OCI-LY3 (cell line): Measurements from ENCODE around the gene SPECC1L.

ENCODE experiments used
- H2AFZ ChIP-seq: fragments of 200-600, 300-600 bp; shearing (Covaris generic); 2 replicates; pipeline ENCODE4 v1.6.0; 2014; ENCODE audit warnings: antibody characterized with exemption, low read depth, low read length
- H3K27ac ChIP-seq: fragments of 200-600, 300-600 bp; sonication (generic); 2 replicates; pipeline ENCODE4 v1.5.1; 2014; ENCODE audit warnings: mild to moderate bottlenecking, low read length, moderate library complexity, mixed read lengths
- H3K27me3 ChIP-seq: fragments of 200-600, 300-600 bp; sonication (generic); 2 replicates; pipeline ENCODE4 v1.6.1; 2014; ENCODE audit warnings: low read depth, low read length, mixed read lengths
- H3K36me3 ChIP-seq: fragments of 200-600, 300-600 bp; sonication (generic); replicated peaks from 2 replicates; pipeline ENCODE3; 2014; ENCODE audit warnings: low read depth, low read length, mixed read lengths
- H3K4me1 ChIP-seq: fragments of 300-600, 200-600 bp; sonication (generic); 2 replicates; pipeline ENCODE4 v1.6.1; 2014; ENCODE audit warnings: low read length, mixed read lengths
- H3K4me2 ChIP-seq: fragments of 200-600, 300-600 bp; sonication (generic); 2 replicates; pipeline ENCODE4 v1.6.1; 2014; ENCODE audit warnings: low read length, mixed read lengths
- H3K4me3 ChIP-seq: fragments of 300-600, 200-600 bp; sonication (generic); 2 replicates; pipeline ENCODE4 v1.5.1; 2014; ENCODE audit warnings: antibody characterized with exemption, mild to moderate bottlenecking, low read length, moderate library complexity
- H3K79me2 ChIP-seq: fragments of 300-600, 200-600 bp; shearing (Covaris generic); 2 replicates; pipeline ENCODE4 v1.6.1; 2014; ENCODE audit warnings: mild to moderate bottlenecking, low read length, mixed read lengths
- H3K9ac ChIP-seq: fragments of 300-600, 200-600 bp; shearing (Covaris generic); 2 replicates; pipeline ENCODE4 v1.6.0; 2014; ENCODE audit warnings: mild to moderate bottlenecking, low read length, moderate library complexity
- H3K9me3 ChIP-seq: fragments of 200-600, 300-600 bp; shearing (Covaris generic); 2 replicates; pipeline ENCODE4 v1.6.1; 2014; ENCODE audit warnings: low read length, mixed read lengths; ENCODE audit not compliant: insufficient read depth
- H4K20me1 ChIP-seq: fragments of 200-600, 300-600 bp; sonication (generic); 2 replicates; pipeline ENCODE4 v1.6.1; 2016; ENCODE audit warnings: low read length, mixed read lengths; ENCODE audit not compliant: insufficient read depth
- CTCF ChIP-seq: fragments of 200-600, 300-600 bp; sonication (generic); IDR thresholded peaks from 2 replicates; pipeline ENCODE4 v1.5.1; 2014; ENCODE audit warnings: antibody characterized with exemption, low read length, low read depth
- EZH2phosphoT487 ChIP-seq: fragments of 200-600 bp; shearing (Covaris generic); IDR thresholded peaks from 2 replicates; pipeline ENCODE4 v1.6.1; 2018; ENCODE audit warnings: antibody characterized with exemption, mixed run types, low read depth

SPECC1L gene

DNA sequence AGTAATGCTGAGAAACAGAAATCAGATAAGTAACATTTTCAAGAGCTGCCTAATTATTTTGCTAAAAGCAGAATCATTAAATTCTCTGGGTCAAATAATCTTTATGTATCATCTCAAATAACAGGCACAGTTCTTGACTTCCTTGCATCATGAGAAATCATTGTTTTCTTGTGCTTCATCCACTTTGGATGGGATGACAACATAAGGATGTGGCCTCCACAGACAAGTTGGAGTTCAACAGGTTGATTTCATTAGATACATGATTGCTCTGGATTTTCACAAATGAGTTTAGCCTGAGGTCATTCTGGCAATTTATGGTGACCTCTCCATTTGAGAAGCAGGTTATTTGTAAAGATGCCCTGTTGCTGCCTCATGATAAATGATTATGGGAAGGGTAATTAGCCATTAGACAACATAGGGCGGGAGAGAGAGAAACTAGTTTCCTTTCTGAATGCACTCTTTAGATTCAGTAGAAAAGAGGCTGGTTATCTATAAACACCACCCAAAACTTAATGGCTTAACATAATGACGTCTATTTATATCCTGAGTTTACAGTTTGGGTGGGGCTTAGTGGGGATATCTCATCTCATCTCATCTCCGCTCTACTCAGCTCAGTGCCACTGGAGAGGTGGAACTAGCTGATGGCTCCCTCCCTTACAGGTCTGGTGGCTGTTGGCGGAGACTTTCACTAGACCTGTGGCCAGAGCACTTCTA, 121.7 kb downstream of the SPECC1L start:
- Histone ChIP-seq H4K20me1 (no peaks in the 10 kb centered on the region), H3K9ac (no peak overlapping the region), H3K9me3 (no peaks in the 10 kb centered on the region), H3K27ac (no peak overlapping the region), H3K36me3 (peaks cover 12% of the 10 kb centered on the region), H3K4me2 (no peak overlapping the region), H3K79me2 (no peaks in the 10 kb centered on the region), H3K4me1 (no peaks in the 10 kb centered on the region), H3K27me3 (no peaks in the 10 kb centered on the region), H2AFZ (no peak overlapping the region), H3K4me3 (no peak overlapping the region)
- no peak for TF ChIP-seq EZH2phosphoT487
- TF ChIP-seq CTCF = no peak

GRCh38 chr22:24393012-24393559, 122.5 kb downstream of the SPECC1L start:
- H3K9ac ChIP-seq = no peak overlapping the region
- no peaks in the 10 kb centered on the region for H3K79me2 ChIP-seq
- H3K4me3 ChIP-seq = no peak overlapping the region
- no peaks in the 10 kb centered on the region for H3K27me3 ChIP-seq
- no peaks in the 10 kb centered on the region for H4K20me1 ChIP-seq
- H3K27ac ChIP-seq = no peak overlapping the region
- peaks cover 17% of the 10 kb centered on the region for H3K36me3 ChIP-seq
- TF ChIP-seq EZH2phosphoT487 (no peak), CTCF (no peak)
- H3K4me1 ChIP-seq = no peaks in the 10 kb centered on the region
- H2AFZ ChIP-seq = no peak overlapping the region
- H3K9me3 ChIP-seq = no peaks in the 10 kb centered on the region
- no peak overlapping the region for H3K4me2 ChIP-seq

- Histone ChIP-seq H3K9me3 (no peaks in the 10 kb centered on the region), H3K4me1 (no peaks in the 10 kb centered on the region)
- TF ChIP-seq EZH2phosphoT487 = no peak
- TF ChIP-seq CTCF = no peak
Observed at GRCh38 chr22:24393848-24394247, 123.2 kb downstream of the SPECC1L start.

GRCh38 chr22:24394254-24394653, 123.6 kb downstream of the SPECC1L start:
- Histone ChIP-seq H3K79me2 (no peaks in the 10 kb centered on the region), H3K36me3 (peaks cover 19% of the 10 kb centered on the region), H3K4me3 (no peak overlapping the region), H3K9ac (no peak overlapping the region), H3K9me3 (no peaks in the 10 kb centered on the region), H3K27ac (no peak overlapping the region), H2AFZ (no peak overlapping the region), H3K4me1 (no peaks in the 10 kb centered on the region), H3K4me2 (no peak overlapping the region), H4K20me1 (no peaks in the 10 kb centered on the region), H3K27me3 (no peaks in the 10 kb centered on the region)
- no peak for TF ChIP-seq CTCF
- TF ChIP-seq EZH2phosphoT487 = no peak

More at GRCh38 chr22:24393848-24394247, 123.2 kb downstream of the SPECC1L start:
- no peaks in the 10 kb centered on the region for H4K20me1 ChIP-seq
- no peak overlapping the region for H3K9ac ChIP-seq
- peaks cover 19% of the 10 kb centered on the region for H3K36me3 ChIP-seq
- H3K4me3 ChIP-seq = no peak overlapping the region
- H3K27me3 ChIP-seq = no peaks in the 10 kb centered on the region
- no peaks in the 10 kb centered on the region for H3K79me2 ChIP-seq
- H2AFZ ChIP-seq = no peak overlapping the region
- no peak overlapping the region for H3K27ac ChIP-seq
- no peak overlapping the region for H3K4me2 ChIP-seq
